ENCODE measurements around the gene PSME3.

PSME3 gene, protein sequence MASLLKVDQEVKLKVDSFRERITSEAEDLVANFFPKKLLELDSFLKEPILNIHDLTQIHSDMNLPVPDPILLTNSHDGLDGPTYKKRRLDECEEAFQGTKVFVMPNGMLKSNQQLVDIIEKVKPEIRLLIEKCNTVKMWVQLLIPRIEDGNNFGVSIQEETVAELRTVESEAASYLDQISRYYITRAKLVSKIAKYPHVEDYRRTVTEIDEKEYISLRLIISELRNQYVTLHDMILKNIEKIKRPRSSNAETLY

DNA sequence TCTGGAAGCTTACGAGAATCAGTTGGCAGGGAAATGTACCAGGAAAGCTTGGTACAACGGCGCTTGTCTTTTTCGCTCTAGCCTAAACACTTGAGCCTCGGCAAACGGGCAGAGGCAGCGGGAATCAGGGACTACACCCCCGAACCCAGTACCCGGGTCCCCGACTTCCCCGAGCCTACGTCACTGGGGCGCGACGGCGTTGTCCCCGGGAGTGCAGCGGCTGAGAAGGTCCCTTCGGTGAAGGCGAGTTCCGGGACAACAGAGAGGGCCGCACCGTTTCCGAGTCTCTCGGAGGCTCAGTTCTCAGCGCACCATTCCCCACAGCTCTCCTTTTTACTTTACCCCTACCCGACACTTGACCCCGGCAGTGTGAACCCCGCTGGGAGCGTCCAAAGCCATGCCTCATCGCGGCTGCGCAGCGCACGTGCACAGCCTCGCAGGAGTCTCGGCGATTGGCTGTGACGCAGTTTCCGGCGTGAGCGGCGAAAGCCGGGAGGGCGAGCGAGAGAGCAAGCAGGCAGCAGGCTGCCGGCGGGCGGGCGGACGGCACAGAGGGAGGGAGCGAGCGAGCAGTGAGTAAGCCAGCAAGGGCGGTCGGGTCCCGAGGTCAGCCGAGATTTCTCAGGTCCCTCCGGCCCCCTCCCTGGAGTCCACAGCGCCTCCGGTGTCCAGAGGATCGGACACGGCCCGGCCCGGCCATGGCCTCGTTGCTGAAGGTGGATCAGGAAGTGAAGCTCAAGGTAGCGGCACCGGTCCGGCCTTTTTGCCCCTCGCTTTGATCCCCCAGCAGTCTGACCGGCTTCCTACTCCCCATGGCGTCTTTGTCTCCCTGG is at the start of gene PSME3:
TSS of gene PSME3 (plus strand) at position 464 of the 833 bp plus-strand sequence. CDS start at position 699, 235 bp downstream.
- intact Hi-C loops (cut with DNase I), result no loop called here

DNA sequence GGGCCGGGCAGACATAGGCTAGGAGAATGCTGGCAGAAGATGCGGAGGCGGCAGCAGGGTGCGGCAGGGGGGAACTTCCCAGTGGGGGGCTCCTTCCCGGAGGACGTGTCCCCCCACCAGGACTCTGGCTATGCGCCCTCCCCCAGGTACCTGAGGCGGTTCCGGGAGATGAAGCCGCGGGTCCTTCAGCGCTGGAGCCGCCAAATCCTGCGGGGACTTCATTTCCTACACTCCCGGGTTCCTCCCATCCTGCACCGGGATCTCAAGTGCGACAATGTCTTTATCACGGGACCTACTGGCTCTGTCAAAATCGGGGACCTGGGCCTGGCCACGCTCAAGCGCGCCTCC is 49.4 kb upstream of the PSME3 start:
- intact Hi-C loops (cut with DNase I), result no loop called here

More for the DNA sequence above, at the start of gene PSME3:
- peak; percentile 89 to 98 (median 92) for DNase-seq

DNA sequence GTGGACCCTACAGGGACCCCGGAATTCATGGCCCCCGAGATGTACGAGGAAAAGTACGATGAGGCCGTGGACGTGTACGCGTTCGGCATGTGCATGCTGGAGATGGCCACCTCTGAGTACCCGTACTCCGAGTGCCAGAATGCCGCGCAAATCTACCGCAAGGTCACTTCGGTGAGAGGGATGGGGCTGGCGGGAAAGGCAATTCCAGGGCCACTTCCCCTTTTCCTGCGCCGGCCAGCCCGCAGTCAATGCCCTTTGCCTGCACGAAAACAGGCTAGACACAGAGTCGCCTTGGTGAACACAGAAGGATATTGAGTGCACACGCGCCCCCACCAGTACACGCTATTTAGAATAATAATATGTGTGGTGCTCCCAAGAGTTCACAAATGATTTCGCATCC is 48.8 kb upstream of the PSME3 start:
- intact Hi-C loops (cut with DNase I), result no loop called here
- DNase-seq, result no peak

More for the DNA sequence above, 49.4 kb upstream of the PSME3 start:
- DNase-seq, result no peak

DNA sequence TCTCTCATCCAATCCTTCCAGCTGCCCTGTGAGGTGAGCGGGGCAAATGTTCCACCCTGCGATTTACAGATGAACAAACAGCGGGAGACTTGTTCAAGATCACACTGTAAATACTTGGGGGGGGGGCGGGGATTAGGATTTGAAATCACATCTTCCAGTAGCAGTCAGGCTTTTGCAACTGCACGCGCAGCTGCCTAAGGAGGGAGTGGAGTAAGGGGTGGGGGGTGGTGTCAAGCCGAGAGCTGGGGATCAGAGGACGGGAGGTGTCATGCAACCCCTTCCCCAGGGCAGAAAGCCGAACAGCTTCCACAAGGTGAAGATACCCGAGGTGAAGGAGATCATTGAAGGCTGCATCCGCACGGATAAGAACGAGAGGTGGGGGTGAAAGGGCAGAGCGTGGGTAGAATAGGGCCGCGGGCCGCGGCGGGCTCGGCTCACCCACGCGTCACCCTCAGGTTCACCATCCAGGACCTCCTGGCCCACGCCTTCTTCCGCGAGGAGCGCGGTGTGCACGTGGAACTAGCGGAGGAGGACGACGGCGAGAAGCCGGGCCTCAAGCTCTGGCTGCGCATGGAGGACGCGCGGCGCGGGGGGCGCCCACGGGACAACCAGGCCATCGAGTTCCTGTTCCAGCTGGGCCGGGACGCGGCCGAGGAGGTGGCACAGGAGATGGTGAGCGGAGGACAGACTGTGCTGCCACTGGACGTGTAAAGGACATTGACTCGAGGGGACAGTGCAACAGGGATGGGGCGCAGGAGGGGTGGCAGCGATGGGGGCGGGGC is 48.2 kb upstream of the PSME3 start:
- peak in 1 of 10 donors; percentile 84 for DNase-seq
- intact Hi-C loops (cut with DNase I), result no loop called here

DNA sequence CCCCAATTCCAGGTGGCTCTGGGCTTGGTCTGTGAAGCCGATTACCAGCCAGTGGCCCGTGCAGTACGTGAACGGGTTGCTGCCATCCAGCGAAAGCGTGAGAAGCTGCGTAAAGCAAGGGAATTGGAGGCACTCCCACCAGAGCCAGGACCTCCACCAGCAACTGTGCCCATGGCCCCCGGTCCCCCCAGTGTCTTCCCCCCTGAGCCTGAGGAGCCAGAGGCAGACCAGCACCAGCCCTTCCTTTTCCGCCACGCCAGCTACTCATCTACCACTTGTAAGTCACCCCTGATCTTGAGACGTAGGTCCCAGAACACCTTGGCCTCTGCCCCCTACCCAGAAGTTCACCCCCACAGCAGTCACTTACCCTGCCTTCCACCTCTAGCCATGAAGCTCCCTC is 45.9 kb upstream of the PSME3 start:
- intact Hi-C loops (cut with DNase I), result no loop called here
- no peak for DNase-seq

DNA sequence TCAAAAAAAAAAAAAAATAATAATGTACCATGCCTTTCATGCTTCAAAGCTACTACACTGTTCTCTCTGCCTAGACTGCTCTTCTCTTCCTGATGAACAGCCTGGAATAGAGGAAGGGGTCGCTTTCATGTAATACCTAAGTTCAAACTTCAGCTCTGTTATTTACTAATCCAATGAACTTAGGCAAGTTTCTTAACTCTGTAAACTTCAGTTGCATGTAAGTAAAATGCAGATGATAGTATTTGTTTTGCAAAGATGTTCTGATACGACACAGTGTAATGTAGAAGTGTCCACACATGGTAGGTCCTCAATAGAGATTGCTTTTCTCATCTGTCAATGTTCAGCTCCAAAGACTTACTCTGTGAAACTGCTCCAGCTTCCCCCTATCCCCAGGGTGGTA is 41.2 kb upstream of the PSME3 start:
- no peak for DNase-seq
- intact Hi-C loops (cut with DNase I), result no loop called here

DNA sequence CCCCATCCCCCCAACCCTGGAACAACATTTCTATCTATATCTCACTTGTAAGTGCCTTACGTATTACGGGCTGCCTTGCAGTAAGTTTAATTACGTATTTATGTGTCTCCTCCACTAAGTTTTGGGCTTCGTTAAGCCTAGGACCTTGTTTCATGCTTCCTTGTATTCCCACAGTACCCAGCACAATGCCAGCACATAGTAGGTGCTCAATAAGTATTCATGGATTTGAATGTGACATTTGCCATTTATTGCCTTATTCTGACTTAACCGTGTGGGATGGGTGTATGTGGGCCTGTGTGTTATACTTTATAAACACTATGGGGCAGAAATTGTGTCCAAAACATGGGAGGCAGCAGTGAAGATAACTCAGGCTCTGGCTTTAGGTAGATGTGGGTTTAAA is 40.7 kb upstream of the PSME3 start:
- DNase-seq, result no peak
- intact Hi-C loops (cut with DNase I), result no loop called here

DNA sequence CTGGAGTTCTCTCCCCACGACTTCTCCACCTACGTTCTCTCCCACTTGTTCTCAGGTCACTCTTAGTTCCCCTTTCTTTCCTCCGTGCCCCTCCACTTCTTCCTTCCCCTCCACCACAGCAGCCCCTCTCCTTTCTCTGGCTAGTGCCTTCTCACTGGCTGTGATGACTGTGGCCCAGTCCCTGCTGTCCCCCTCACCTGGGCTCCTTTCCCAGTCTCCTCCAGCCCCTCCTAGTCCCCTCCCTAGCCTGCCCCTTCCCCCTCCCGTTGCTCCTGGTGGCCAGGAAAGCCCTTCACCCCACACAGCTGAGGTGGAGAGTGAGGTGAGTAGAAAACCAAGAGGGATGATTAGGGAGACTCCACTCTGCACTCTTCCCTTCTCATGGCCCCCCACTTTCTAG is 38.1 kb upstream of the PSME3 start:
- peak in 1 of 10 donors; percentile 57 for DNase-seq
- intact Hi-C loops (cut with DNase I), result no loop called here

DNA sequence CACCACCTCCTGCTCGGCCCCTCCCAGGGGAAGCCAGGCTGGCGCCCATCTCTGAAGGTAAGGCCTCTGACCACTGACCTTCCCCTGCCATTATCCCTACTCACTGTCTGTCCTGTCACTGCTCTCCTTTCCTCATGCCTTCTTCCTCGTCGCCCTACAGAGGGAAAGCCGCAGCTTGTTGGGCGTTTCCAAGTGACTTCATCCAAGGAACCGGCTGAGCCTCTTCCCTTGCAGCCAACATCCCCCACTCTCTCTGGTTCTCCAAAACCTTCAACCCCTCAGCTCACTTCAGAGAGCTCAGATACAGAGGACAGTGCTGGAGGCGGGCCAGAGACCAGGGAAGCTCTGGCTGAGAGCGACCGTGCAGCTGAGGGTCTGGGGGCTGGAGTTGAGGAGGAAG is 37.7 kb upstream of the PSME3 start:
- peak in 1 of 10 donors; percentile 47 for DNase-seq
- intact Hi-C loops (cut with DNase I), result no loop called here

DNA sequence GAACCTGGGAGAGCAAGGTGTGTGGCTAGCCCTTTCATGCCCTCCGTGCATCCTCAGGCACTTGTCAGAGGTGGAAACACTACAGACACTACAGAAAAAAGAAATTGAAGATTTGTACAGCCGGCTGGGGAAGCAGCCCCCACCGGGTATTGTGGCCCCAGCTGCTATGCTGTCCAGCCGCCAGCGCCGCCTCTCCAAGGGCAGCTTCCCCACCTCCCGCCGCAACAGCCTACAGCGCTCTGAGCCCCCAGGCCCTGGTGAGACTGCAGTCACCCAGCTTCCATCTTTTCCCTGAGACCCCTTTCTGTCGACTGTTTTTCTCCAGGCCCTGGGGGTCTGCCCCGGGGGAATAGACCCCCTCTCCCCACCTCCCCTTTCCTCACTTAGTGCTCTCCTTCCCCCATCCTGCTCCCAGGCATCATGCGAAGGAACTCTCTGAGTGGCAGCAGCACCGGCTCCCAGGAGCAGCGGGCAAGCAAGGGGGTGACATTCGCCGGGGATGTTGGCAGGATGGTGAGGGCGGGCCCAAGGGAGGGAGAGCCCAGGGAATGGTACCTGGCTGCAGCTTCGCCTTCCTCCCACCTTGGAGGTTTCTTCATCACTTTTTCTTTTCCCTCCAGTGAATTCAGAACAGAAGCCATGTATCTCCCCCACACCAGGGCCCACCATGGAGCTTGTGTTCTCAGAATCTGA is 37.0 kb upstream of the PSME3 start:
- intact Hi-C loops (cut with DNase I), result no loop called here
- no peak for DNase-seq

DNA sequence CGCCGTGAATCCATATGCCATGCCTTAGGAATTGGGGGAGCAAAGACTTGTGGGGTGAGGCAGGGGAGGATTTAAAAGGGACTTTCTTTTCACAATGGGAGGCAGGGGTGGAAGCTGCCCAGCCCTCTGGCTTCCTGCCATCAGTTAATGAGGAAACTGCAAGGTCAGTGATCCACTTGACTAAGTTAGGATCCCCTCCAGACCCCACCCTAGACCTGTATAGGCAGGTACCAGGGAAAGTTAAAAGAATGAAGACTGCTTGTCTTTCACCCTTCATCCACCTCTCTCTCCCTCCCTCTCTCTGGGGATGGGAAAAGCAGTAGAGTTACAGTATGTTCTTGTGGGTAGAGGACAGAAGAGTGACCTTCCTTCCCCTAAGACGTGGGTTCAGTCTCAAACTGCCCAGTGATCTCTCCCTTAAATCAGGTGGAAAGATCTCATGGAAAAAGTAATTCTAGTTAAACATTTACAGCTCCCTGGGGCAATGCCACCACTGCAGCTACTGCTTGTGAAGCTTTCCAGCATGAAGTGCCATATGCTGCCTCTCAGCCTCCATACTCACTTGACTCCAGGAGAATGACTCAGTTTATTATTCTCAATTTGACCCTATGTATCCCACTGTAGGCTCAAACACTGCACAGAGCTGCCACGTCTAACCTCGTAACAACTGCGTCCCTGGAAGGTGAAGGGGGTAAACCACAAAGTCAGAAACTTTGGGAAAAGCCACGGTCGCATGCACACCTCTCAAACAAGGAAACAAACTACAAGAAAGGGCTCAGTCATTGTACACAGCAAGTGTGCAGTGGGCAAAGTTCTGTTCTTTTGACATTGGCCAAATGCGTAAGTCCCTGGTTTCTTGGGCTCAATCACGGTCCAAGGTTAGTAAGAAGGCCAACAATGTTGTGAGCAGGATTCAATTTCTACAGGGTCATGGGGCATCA is 35.9 kb upstream of the PSME3 start:
- no peak for DNase-seq
- intact Hi-C loops (cut with DNase I), result no loop called here

DNA sequence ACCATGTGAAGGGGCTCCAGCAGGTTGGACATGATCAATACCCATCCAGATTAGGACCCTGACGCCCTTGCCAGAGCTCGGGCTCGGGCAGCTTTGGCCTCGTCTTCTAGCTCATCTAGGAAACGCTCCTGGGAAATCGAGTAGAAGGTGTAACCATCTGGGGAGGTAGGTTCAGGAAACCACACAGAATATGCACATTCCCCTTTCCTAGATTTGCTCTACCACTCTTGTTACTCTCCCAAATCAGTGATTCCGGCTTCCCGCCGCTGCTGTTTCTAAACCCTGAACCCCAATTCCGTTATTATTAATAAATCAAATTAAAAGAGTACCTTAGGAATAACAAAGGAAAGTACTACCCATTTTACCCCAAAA is 35.2 kb upstream of the PSME3 start:
- no peak for DNase-seq
- intact Hi-C loops (cut with DNase I), result no loop called here

DNA sequence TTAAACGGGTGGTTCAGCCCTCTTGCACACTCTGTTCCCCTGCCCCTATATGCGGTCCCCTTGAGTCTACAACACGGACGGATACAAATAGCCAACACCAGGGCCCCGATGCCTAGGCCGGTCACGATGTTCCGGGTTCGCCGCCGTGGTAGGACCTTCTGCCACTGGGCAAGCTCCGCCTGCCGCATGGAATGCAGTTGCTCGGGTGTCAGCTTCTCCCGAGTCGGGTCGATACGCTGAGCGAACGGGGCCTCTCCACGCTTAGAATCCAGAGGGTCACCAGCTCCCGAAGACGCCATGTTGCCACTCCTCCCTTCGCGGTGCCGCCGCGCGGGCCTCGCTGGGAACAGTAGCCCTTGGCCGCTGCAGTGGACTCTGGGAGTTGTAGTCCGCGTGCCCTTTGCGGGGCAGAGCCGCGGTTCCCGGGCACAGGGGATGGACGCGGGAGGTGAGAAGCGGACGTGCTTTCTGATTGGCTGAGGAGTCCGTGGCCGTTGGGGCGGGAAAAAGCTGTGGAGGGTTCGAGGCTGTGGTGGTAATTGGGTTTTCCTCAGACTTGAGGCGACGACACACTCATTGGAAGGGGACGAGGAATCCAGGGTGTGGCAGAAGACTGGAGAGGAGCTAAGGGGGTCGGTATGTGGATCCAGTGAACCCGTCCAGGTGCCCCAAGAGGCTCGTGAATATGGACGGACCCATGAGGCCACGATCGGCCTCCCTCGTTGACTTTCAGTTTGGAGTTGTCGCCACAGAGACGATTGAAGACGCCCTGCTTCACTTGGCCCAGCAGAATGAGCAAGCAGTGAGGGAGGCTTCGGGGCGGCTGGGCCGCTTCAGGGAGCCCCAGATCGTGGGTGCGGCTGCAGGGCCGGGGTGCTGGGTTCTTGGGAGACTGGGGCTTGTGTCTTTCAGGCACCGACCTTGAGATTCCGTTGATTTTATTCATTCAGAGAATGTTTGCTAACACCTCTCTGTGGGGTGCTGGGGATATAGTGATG is 34.5 kb upstream of the PSME3 start, which contains the start of the genes CNTD1 and COA3:
TSS of gene CNTD1 (plus strand) at position 479 of the 998 bp plus-strand sequence. CDS start at position 686, 207 bp downstream.
TSS of gene COA3 (minus strand) at position 322 of the 998 bp plus-strand sequence. CDS start at position 299, 23 bp downstream.
- intact Hi-C loops (cut with DNase I), result no loop called here
- DNase-seq, result peak; percentile 81 to 98 (median 88)

DNA sequence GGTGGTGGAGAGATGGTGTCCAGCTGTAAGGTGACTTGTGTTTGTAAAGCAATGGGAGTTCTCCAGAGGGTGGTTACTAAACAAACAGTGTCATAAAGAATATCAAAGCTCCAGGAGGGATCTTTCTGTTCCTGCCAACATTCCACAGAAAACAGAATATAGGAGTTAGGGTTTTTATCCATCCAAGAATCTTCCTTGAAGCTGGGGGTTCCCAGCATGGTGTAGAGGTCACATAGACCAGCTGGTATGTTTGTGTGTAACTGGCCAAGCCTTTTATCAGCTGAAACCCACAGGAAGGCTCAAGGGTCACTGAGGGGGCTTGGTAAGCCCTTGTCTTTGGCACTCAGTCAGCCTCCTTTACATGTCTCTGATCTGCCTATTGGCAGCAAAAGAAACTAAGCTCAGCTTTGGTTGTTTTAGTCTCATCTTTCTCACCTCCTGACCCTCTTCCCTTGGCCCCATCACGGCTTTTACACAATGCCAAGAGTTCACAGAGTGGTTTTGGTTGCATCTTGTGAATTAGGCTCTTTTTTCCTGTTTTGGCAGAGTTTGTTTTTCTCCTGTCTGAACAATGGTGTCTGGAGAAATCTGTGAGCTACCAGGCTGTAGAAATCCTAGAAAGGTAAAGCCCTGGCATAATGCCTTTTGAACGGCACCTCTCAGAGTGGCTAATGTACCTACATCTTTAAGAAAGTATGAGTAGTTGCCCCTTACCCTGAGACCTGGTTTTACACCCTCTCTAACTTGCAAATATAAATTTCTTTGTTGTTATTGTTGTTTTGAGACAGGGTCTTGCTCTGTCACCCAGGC is 29.9 kb upstream of the PSME3 start:
- no peak for DNase-seq

DNA sequence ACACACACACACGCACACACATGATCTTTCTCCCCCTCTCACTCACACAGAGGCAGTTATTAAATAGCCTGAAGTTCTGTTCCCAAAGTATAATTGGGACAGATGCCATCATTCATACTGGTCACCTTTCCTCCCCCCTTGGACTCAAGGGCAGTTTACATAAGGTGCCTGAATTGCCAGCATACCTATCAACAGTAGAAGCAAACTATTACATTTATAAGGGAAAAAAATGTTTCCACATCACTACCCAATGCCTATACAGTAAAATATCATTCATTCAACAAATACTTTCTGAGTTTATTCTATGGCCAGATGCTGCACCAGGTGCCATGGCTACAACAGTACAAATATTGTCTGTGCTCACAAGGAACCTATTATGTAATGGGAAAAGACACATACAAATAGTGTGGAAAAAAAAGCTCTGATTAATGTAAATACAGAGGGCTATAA is 28.3 kb upstream of the PSME3 start:
- intact Hi-C loops (cut with DNase I), result no loop called here
- no peak for DNase-seq

More for the DNA sequence above, 29.9 kb upstream of the PSME3 start:
- intact Hi-C loops (cut with DNase I), result no loop called here

DNA sequence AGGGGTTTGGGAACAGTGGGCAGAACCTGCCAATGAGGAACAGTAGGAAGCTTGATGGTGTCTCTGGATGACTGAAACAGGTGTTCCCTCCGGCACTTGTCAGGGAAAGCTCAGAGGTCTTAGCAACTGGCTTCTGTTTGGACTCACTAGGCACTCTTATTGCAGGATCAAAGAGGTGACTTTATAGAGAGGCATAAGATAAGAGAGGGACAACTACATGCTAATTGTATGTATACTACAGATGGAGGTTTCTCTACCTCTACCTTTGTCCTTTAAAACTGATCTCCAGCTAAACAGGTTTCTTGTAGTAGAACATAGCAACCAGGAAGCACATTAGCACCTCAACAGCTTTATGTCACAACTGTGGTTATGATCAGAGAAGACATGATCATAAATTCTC is 26.9 kb upstream of the PSME3 start:
- intact Hi-C loops (cut with DNase I), result no loop called here
- no peak for DNase-seq

DNA sequence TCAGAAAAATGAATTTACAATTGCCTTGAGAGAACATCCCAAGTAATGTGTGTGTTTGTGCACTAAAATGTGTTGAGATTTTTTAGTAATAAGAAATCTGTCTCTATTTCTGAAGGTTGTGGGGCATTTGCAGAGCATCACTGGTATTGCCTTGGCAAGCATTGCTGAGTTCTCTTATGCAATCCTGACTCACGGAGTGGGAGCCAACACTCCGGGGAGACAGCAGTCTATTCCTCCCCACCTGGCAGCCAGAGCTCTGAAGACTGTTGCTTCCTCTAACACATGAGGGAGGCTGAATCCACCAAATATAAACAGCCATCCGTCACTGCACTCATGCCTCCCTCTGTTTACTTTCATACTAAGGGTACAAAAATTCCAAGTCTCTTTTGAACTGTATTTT is 23.9 kb upstream of the PSME3 start:
- peak in 7 of 10 donors; percentile 44 to 91 (median 59) for DNase-seq
- intact Hi-C loops (cut with DNase I), result no loop called here
